ENCODE results near the gene MAP4K2. TPM values are rescaled to one million over a fixed set of nuclear protein-coding genes. Genes with fewer than 3 reads are reported as not detected.

The MAP4K2 gene
- total and polyA plus RNA-seq, 8 donors: 19.3 to 48.2 (median 45.2) TPM

GRCh38 chr11:64759131-64759721 lies 43.8 kb downstream of the MAP4K2 start:
- H3K9me3 ChIP-seq: no peaks in the 10 kb centered on the region
- no peak overlapping the region for H3K4me3 ChIP-seq
- H3K4me1 ChIP-seq: peaks cover 0 to 37% of the 10 kb centered on the region in 2 donors
- H3K27me3 ChIP-seq: no peaks in the 10 kb centered on the region
- no peak for ATAC-seq
- no peak for TF ChIP-seq CTCF (IDR thresholded peaks at IDR 0.05)
- peaks cover 0 to 23% of the 10 kb centered on the region in 2 donors for H3K36me3 ChIP-seq
- intact Hi-C loops (cut with DNase I): no loop called here
- DNase-seq: peak in 2 of 4 donors; percentile 29 to 78
- H3K27ac ChIP-seq: peak overlapping the region in 1 of 2 donors; percentile 18

GRCh38 chr11:64758330-64759079 lies 44.5 kb downstream of the MAP4K2 start:
- H3K9me3 ChIP-seq: no peaks in the 10 kb centered on the region
- H3K27me3 ChIP-seq: no peaks in the 10 kb centered on the region
- intact Hi-C loops (cut with DNase I): no loop called here
- peaks cover 0 to 16% of the 10 kb centered on the region in 2 donors for H3K36me3 ChIP-seq
- H3K4me3 ChIP-seq: no peak overlapping the region
- ATAC-seq (no peak), DNase-seq (peak in 2 of 4 donors; percentile 20 to 60)
- TF ChIP-seq CTCF (IDR thresholded peaks at IDR 0.05): no peak
- H3K27ac ChIP-seq: no peak overlapping the region
- peaks cover 0 to 30% of the 10 kb centered on the region in 2 donors for H3K4me1 ChIP-seq

- TF ChIP-seq CTCF (IDR thresholded peaks at IDR 0.05): no peak
- Histone ChIP-seq H3K27me3 (no peaks in the 10 kb centered on the region), H3K4me3 (no peak overlapping the region), H3K27ac (no peak overlapping the region), H3K36me3 (peaks cover 0 to 9% of the 10 kb centered on the region in 2 donors), H3K9me3 (no peaks in the 10 kb centered on the region), H3K4me1 (peaks cover 0 to 22% of the 10 kb centered on the region in 2 donors)
- intact Hi-C loops (cut with DNase I): no loop called here
- DNase-seq: peak in 1 of 4 donors; percentile 30
- ATAC-seq: no peak
These were observed 45.3 kb downstream of the MAP4K2 start for GRCh38 chr11:64757549-64758329.

GRCh38 chr11:64755681-64756361 lies 47.2 kb downstream of the MAP4K2 start:
- H3K27ac ChIP-seq: no peak overlapping the region
- H3K36me3 ChIP-seq: no peaks in the 10 kb centered on the region
- peaks cover 0 to 12% of the 10 kb centered on the region in 2 donors for H3K4me1 ChIP-seq
- ATAC-seq: no peak
- DNase-seq: no peak
- H3K9me3 ChIP-seq: no peaks in the 10 kb centered on the region
- no peaks in the 10 kb centered on the region for H3K27me3 ChIP-seq
- no peak for TF ChIP-seq CTCF (IDR thresholded peaks at IDR 0.05)
- no peak overlapping the region for H3K4me3 ChIP-seq
- intact Hi-C loops (cut with DNase I): no loop called here

All from left lung (tissue), 10 donors.